Midbrain (tissue), 1 donor: ENCODE data around the gene ADAM15.
A peak's percentile ranks its signal among the peaks of the same experiment; 100 is the strongest.

Experiments
- DNase-seq: peaks from one replicate; lab custom pipeline; 2025; lab: John Stamatoyannopoulos, UW

Gene ADAM15

DNA sequence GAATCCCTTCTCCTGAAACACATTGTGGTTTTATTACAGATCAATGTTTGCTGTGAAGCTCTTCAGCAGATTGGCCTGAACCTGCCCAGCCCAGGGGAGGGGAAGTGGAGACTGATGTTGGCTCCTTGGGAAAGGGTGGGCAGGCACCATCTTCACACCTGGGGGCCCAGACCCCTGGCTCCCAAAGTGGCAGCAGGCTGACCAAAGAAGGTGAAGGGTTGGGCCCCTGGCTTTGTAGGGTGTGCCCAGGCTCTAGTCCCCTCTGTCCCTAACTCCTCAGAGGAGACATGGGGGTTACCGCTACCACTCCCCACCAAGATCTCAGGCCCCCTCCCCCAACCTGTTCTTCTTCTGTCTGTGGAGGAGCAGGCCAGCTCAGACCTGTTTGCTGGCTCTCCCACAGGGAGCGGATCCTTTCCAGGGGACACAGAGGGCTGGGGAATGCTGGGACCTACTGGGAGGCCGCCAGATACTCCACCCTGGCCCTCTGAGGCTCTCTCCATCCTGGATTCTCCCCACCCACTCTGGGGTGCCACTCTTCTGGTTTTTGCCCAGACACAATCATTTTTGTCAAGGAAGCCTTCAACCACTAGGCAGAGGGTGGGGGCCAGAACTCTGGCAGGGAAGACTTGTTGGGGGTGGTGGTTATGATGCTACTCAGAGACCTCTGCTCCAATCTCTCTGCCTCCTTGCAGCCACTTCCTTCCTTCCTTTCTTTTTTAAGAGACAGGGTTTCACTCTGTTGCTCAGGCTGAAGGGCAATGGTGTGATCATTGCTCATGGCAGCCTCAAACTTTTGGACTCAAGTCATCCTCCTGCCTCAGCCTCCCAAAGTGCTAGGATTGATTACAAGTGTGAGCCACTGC, 22.5 kb downstream of the ADAM15 start:
- no peak for DNase-seq

GRCh38 chr1:155075535-155075934, 24.4 kb downstream of the ADAM15 start:
- DNase-seq: no peak

GRCh38 chr1:155076371-155076770, 25.3 kb downstream of the ADAM15 start:
- no peak for DNase-seq

DNA sequence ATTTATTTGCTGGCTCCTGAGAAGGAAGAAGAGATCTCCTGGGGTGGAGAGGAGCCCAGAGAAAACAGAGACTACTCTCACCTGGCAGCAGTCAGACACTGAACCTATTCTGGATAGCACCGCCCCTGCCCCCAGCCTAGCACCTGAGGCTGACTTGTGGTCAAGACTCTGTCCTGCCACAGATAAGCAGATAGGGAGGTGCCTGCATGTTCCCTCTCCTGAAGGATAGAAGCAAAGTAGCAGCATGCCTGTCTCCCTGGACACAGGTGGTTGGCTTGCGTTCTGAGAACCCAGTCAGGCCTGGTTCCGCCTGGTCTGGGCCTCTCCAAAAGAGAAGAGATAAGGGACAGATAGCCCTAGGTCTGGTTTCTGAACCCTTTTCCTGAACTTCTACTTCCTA, 26.2 kb downstream of the ADAM15 start:
- DNase-seq: no peak

DNA sequence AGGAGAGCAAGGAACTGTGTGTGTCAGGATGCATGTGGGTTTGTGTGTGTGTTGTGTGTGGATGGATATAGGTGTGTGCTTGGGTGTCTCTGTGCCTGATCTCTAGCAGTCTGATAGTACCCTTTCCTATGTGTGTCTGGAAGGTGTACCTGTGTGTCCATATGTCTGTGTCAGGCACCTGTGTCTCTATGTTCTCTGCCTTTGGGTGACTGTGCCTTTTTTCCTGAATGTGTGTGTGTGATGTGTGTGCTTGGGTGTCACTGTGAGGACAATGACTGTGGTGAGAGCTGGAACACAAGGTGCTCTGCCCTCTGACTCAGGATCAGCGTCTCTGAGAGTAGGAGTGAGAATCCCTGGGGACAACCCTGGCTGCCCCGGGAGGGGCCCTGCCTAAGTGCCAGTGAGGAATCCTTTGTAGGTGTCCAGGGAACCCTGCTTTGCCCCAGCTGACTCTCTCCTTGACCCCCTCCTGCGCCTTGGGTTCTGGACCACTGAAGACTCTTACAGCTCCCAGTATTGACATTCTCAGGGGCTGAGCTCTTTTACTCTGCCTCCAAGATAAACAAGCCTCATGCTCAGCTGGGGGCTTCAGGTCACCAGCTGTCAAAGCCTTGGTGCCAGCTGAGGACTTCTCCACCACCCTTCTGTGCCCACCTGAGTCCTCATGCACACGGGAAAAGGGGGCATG, 26.8 kb downstream of the ADAM15 start:
- no peak for DNase-seq

GRCh38 chr1:155078469-155079209, 27.5 kb downstream of the ADAM15 start, which contains the start of gene EFNA3:
Gene EFNA3 (plus strand): TSS chr1:155078837. CDS start chr1:155078942, 105 bp downstream.
- DNase-seq: peak; percentile 52

DNA sequence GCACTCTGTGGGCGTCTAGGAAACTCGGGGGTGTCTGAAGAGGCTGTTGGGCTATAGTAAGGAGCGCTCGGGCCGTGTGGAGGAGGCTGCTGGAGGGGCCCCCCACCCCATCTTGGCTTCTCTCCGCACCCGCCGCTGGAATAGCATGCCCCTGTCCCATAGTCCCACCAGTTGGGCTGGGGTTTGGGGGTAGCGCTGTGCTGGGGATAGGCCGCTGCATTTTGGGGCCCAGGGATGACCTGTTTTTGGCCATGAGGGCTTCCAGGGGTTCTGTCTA, 28.0 kb downstream of the ADAM15 start:
- no peak for DNase-seq

GRCh38 chr1:155079487-155080311, 28.6 kb downstream of the ADAM15 start:
- DNase-seq: no peak

- no peak for DNase-seq
Observed at GRCh38 chr1:155080312-155081228, 29.5 kb downstream of the ADAM15 start.

DNA sequence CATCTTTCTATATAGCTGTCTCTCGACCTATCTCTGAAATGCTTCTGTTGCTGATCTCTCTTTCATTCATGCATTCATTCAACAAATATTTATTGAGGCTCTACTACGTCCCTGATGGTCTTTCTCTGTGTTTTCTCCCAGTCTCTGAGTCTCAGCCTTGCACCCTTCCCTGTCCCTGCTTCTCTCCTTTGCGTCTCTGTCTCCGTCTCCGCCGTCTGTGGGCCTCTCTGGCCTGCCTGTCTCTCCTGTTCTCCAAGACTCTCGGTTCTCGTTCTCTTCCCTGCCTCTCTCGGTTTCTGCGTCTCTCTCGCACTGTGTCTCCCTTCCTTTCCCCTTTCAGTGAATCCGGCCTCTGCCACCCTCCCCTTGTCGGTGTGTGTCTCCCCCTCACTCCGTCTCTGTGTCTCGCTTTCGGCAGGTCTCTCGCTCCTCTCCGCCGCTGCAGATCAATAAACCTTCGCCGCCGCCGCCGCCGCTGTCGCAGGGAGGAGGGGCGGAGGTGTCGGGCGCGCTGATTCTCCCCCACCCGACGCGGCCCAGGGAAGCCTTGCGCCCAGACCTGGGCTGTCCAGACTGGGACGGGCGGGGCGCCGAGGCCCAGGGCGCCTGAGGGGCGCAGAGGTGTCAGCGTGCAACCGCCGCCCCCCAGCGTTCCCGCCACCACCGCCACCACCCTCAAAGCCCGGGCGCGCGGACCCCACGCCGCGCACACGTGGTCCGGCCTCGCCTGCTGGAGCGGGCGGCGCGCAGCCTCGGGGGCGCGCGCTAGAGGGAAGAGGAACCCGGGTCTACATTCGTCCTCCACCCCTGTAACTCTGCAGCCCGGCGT, 30.6 kb downstream of the ADAM15 start:
- DNase-seq: no peak

GRCh38 chr1:155082301-155083051, 31.4 kb downstream of the ADAM15 start:
- no peak for DNase-seq

DNA sequence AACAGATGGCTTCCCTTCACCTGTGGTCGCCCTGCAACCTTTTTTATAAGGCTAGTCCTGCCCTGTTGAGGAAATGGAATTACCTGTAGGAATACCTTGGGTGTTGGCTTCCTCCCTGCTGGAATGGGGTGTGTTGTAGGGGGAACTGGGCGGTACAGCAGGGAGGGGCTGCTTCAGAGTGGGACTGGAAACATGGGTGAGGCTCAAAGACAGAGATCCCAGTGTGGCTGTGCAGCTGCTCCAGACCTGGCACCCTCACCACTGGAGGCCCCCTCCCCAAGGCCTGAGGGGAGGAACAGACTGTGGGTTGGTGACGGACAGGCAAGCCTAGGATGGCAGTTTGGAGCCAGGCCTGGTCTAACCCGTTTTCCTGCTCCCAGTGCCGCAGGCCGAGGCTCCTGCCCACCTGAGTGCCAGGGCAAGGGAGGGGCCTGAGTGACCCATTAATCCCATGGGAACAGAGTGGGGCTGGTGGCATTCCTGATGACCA, 32.0 kb downstream of the ADAM15 start:
- no peak for DNase-seq

DNA sequence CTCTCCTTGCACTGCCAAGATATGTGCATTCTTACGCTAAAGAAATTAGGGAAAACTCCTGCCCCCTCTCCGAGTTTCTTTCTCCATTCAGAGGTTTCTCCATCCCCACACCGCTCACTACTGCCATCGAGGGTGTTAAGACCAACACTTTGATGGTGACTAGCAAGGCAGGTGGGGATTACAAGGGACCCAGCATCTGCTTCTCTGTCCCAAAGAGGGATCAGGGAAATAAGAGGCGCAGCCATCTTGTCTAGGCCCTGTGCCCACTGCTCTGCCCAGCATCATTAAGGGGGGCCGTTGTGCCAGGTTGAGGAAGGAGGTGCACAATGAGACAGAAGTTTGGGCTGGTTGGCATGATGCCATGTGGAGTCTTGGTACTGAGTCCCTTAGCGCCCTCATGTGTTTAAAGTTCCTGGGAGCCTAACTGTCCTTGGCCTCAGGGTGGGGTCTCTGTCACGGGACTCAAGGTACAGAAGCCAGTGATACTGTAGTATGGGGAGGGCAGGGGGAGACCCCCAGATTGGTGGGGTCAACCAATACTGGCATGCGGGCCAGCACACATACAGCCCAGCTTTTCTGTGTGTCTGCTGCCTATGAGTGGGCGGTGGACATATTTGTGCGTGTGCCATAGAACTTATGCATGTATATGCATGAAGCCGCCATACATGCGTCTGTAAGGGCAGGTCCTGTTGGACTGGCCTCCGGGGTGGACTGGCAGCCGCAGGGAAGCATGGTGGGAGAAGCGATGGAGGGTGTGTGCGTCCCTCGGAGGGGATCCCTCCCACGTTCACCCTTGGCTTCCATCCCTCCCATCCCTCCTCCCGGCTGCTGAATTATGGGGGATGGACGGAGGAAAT, 33.0 kb downstream of the ADAM15 start:
- DNase-seq: no peak

DNA sequence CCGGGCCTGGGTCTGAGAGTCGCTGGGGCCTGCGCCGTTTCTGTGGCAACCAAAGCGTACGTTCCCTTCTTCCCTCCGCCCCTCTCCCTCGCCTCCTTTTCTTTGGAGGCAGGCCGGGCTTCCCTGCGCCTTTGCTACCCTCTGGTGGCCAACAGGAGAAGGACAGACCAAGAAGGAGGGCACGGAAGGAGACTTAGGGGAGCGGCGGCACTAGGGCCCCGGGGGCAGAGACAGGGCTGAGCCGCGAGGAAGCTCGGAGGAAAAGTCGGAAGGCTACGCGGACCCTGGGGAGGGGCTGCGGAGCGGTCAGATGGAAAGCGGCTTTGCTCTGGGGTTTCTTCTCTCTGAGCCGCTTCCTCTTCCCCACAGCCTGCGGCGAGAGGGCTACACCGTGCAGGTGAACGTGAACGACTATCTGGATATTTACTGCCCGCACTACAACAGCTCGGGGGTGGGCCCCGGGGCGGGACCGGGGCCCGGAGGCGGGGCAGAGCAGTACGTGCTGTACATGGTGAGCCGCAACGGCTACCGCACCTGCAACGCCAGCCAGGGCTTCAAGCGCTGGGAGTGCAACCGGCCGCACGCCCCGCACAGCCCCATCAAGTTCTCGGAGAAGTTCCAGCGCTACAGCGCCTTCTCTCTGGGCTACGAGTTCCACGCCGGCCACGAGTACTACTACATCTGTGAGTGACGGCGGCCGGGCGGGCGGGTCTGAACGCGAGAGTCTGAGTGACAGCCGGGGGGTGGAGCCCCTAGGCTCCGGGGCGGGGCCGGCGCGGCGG, 33.8 kb downstream of the ADAM15 start:
- peak; percentile 92 for DNase-seq

DNA sequence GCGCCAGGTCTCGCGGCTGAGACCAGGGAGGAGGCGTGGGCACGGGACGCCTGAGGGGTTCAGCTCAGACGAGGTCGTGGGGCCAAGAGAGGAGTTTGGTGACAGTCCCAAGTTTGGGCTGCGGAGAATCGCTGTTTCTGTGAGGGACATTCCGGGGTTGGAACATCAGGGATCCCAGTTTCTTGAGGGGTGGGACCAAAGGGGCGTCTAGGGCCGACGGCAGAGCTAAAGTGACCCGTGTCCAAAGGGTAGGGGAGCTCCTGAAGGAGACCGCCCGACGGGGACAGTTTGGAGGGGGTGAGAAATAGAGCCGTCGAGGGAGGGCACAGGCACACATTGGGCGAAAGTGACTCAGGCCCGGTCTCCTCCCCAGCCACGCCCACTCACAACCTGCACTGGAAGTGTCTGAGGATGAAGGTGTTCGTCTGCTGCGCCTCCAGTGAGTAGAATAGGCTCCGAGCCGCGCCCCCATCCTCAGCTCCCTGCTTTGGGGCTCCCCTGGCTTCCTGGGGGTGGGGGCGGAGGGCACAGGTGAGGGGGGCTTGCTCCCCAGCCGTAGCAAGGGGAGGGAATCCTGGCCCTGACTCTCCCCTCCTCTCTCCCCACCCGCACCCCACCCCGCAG, 34.5 kb downstream of the ADAM15 start:
- no peak for DNase-seq

- DNase-seq: peak; percentile 53
Observed at GRCh38 chr1:155086128-155086741, 35.1 kb downstream of the ADAM15 start.
